Measurements from ENCODE around the gene FCMR.

The FCMR gene

DNA sequence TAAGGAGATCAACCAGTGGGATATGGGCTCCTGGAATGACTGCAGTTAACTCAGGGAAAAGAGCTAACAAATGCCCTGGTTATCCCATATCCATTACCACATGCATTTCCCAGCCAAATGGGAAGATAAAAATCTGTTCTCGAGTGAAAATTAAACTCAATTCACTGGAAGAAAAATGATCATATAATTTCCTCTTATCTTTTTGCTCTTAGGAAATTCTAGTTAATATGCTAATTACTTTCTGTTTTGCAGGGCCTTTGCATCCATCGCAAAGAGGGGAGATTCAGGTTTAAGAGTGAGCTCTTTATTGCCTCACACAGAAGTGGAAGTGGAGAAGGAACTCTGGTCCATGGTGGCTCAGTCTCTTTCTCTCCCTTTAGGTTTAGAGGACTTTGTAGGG, 28.4 kb downstream of the FCMR start:
- TF ChIP-seq, protein P1, sequence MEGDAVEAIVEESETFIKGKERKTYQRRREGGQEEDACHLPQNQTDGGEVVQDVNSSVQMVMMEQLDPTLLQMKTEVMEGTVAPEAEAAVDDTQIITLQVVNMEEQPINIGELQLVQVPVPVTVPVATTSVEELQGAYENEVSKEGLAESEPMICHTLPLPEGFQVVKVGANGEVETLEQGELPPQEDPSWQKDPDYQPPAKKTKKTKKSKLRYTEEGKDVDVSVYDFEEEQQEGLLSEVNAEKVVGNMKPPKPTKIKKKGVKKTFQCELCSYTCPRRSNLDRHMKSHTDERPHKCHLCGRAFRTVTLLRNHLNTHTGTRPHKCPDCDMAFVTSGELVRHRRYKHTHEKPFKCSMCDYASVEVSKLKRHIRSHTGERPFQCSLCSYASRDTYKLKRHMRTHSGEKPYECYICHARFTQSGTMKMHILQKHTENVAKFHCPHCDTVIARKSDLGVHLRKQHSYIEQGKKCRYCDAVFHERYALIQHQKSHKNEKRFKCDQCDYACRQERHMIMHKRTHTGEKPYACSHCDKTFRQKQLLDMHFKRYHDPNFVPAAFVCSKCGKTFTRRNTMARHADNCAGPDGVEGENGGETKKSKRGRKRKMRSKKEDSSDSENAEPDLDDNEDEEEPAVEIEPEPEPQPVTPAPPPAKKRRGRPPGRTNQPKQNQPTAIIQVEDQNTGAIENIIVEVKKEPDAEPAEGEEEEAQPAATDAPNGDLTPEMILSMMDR (IDR thresholded peaks at IDR 0.05): no peak

DNA sequence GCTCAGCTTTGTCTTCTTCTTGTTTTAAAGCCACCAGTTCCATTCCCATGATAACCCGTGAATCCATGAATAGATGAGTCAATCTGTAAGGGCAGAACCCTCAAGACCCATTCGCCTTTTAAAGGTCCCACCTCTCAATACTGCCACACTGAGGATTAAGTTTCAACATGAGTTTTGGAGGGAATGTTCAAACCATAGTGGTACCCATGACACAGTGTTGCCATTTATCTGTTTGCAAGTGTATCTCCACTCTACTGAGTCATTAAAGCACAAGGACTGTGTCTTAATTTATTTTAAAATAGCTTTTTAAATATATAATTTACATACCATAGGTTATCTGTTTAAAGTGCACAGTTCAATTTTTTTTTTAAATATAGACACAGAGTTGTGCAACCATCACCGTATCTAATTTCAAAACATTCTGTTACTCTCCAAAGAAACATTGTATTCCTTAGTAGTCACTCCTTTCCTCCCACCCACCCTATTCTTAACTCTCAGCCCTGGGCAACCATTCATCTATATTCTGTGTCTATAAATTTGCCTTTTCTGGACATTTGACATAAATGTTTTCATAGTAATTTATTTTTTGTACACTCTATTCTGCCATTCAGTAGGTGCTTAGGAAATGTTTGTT, 29.3 kb downstream of the FCMR start:
- Histone ChIP-seq H3K9me3 (no peaks in the 10 kb centered on the region), H3K4me3 (no peak overlapping the region), H3K4me1 (no peaks in the 10 kb centered on the region), H3K27me3 (peaks cover 0 to 14% of the 10 kb centered on the region in 2 donors), H3K36me3 (no peaks in the 10 kb centered on the region), H3K27ac (no peak overlapping the region)
- TF ChIP-seq, protein P1 (IDR thresholded peaks at IDR 0.05): no peak
- DNase-seq: no peak
- intact Hi-C loops (cut with DNase I; ENCODE audit: low total_unique reads): no loop called here

More for the DNA sequence above, 28.4 kb downstream of the FCMR start:
- Histone ChIP-seq H3K36me3 (no peaks in the 10 kb centered on the region), H3K9me3 (no peaks in the 10 kb centered on the region), H3K4me3 (no peak overlapping the region), H3K27ac (no peak overlapping the region), H3K27me3 (peaks cover 0 to 14% of the 10 kb centered on the region in 2 donors), H3K4me1 (no peaks in the 10 kb centered on the region)
- intact Hi-C loops (cut with DNase I; ENCODE audit: low total_unique reads): no loop called here
- no peak for DNase-seq

DNA sequence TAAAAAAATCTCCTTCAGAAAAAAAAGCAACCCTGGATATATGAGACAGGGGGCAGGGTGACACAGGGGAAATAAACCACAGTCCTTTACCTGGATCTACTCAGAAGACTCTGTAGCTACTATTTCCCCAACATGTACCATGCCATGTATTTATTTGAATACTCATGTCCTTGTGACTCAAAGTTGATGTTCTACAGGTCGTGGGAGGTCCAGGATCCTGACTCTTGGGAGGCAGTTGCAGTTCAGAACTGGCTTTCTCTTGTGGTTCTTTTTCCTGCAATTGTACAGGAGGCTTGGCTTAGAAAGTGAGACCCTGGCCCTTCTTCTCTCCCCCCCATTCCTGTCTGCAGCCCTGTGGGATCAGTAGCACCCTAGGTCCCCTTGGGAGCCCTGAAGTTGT, 30.3 kb downstream of the FCMR start:
- H3K36me3 ChIP-seq: no peaks in the 10 kb centered on the region
- TF ChIP-seq, protein P1 (IDR thresholded peaks at IDR 0.05): no peak
- no peak overlapping the region for H3K27ac ChIP-seq
- H3K9me3 ChIP-seq: no peaks in the 10 kb centered on the region
- no peak overlapping the region for H3K4me3 ChIP-seq
- intact Hi-C loops (cut with DNase I; ENCODE audit: low total_unique reads): no loop called here
- no peak for DNase-seq
- no peaks in the 10 kb centered on the region for H3K4me1 ChIP-seq
- peaks cover 0 to 18% of the 10 kb centered on the region in 2 donors for H3K27me3 ChIP-seq

DNA sequence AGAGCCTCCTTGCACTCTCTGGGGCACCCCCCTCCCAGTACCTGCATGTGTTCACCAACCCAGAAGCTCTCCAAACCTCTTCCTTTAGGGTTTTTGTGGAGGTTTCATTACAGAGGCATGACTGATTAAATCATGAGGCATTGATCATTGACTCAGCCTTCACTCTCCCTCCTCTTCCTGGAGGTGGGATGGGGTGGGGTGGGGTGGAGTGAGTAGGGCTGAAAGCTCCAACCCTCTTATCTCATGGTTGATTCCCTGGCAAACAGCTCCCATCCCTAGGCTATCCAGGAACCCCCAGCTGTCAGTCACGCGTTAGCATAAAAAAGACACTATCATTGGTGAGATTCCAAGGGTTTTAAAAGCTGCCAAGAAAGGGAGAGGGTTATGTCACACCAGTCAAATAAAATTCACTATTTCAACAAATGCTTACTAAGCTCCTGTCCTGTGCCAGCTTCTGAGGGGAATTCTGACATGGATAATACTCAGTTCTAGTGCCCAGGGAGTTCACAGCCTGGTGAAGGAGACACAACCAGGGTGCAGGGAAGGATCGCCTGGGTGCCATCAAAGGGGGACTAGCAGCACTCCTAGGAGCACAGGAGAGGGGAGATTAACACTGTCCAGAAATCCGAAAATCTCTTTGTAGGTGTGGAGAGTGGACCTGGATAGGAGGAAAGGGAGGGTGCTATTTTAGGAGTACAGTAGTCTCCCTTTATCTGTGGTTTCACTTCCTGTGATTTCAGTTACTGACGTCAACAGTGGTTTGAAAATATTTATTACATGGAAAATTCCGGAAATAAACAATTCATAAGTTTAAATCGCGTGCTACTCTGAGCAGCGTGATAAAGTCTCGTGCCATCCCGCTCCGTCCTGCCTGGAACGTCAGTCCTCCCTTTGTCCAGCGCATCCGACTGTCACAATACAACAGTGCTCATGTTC, 31.3 kb downstream of the FCMR start:
- no peak for DNase-seq
- Histone ChIP-seq H3K36me3 (no peaks in the 10 kb centered on the region), H3K27me3 (peaks cover 0 to 23% of the 10 kb centered on the region in 2 donors), H3K4me1 (no peaks in the 10 kb centered on the region), H3K27ac (no peak overlapping the region), H3K4me3 (no peak overlapping the region), H3K9me3 (no peaks in the 10 kb centered on the region)
- TF ChIP-seq, protein P1 (IDR thresholded peaks at IDR 0.05): no peak
- intact Hi-C loops (cut with DNase I; ENCODE audit: low total_unique reads): no loop called here

DNA sequence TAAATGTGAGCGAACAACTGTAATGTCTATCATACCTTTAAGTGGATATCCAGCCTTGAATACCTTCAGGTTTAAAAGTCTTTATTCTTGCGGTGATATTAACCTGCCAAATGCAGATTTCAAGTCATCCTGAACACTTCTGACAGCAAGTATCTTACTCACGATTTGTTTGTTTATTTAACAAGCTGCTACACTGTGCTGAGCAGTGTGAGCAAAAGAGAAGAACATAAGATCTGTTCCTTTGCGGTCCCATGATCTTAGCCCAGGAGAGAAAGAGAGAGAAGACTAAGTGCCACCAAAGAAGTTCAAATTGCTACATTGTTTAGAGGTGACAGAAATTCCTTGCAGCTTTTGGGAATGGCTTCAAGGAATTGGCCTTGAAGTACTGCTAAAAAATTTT, 34.0 kb downstream of the FCMR start:
- TF ChIP-seq, protein P1 (IDR thresholded peaks at IDR 0.05): no peak
- H3K9me3 ChIP-seq: no peaks in the 10 kb centered on the region
- H3K27me3 ChIP-seq: peaks cover 0 to 23% of the 10 kb centered on the region in 2 donors
- intact Hi-C loops (cut with DNase I; ENCODE audit: low total_unique reads): no loop called here
- H3K27ac ChIP-seq: no peak overlapping the region
- no peak overlapping the region for H3K4me3 ChIP-seq
- H3K4me1 ChIP-seq: no peaks in the 10 kb centered on the region
- DNase-seq: no peak
- no peaks in the 10 kb centered on the region for H3K36me3 ChIP-seq

All from tibial artery (tissue), 4 donors.